CD14-positive monocyte (primary cell): Measurements from ENCODE around the gene CEACAM6. TPM values are rescaled to one million over a fixed set of nuclear protein-coding genes. Genes with fewer than 3 reads are reported as not detected.

ENCODE experiments used
- DNase-seq, 3 donors: peaks; one replicate each; pipeline ENCODE4 v3.0.0-alpha.2; 2011 to 2022
- H2AFZ ChIP-seq: 2 replicates; pipeline ENCODE4 v1.6.0; 2012; ENCODE audit warnings: mild to moderate bottlenecking, low read depth, low read length, inconsistent platforms; ENCODE audit not compliant: insufficient read depth, poor library complexity, severe bottlenecking
- H3K27ac ChIP-seq, 2 donors: 1 replicate in 1 of 2; 2 replicates in 1 of 2; pipeline ENCODE4 v1.5.1; 2012 to 2013; ENCODE audit warnings: low read length in 2 of 2, control low read depth in 1 of 2, inconsistent platforms in 1 of 2, low read depth in 1 of 2, mild to moderate bottlenecking in 1 of 2
- H3K27me3 ChIP-seq, 2 donors: one replicate each; pipeline versions ENCODE4 v1.6.0 to v1.6.1; 2011 to 2013; ENCODE audit warnings: low read length in 2 of 2; ENCODE audit not compliant: control insufficient read depth in 2 of 2, insufficient read depth in 2 of 2
- H3K36me3 ChIP-seq, 2 donors: replicated peaks in 1 of 2; 1 replicate in 1 of 2; 2 replicates in 1 of 2; pipeline versions ENCODE4 v1.5.1 to v1.6.1; 2012 to 2013; ENCODE audit warnings: low read length in 2 of 2, control low read depth in 1 of 2, inconsistent platforms in 1 of 2, mild to moderate bottlenecking in 1 of 2; ENCODE audit not compliant: insufficient read depth in 2 of 2, control insufficient read depth in 1 of 2
- H3K4me1 ChIP-seq, 2 donors: 1 replicate in 1 of 2; 2 replicates in 1 of 2; pipeline versions ENCODE4 v1.5.1 to v1.6.1; 2012 to 2013; ENCODE audit warnings: low read length in 2 of 2, control low read depth in 1 of 2, inconsistent platforms in 1 of 2, mild to moderate bottlenecking in 1 of 2, moderate library complexity in 1 of 2; ENCODE audit not compliant: insufficient read depth in 2 of 2, control insufficient read depth in 1 of 2
- H3K4me2 ChIP-seq: replicated peaks from 2 replicates; pipeline ENCODE3; 2012; ENCODE audit warnings: low read length, moderate library complexity, mild to moderate bottlenecking; ENCODE audit not compliant: poor library complexity, severe bottlenecking; ENCODE audit errors: extremely low read depth
- H3K4me3 ChIP-seq, 3 experiments: fragments of 200-600 bp in 1 of 3; sonication (generic) in 1 of 3; replicated peaks in 1 of 3; 1 replicate in 2 of 3; 2 replicates in 1 of 3; pipeline ENCODE4 v1.5.1; 2011 to 2013; ENCODE audit warnings: low read length in 3 of 3, mild to moderate bottlenecking in 3 of 3, control low read depth in 2 of 3, low read depth in 2 of 3, inconsistent platforms in 1 of 3, moderate library complexity in 1 of 3
- H3K79me2 ChIP-seq: 2 replicates; pipeline ENCODE4 v1.6.0; 2012; ENCODE audit warnings: mild to moderate bottlenecking, control low read depth, inconsistent platforms, low read length, moderate library complexity; ENCODE audit not compliant: insufficient read depth
- H3K9ac ChIP-seq: 2 replicates; pipeline ENCODE4 v1.6.0; 2017; ENCODE audit warnings: low read length, mild to moderate bottlenecking; ENCODE audit not compliant: insufficient read depth, poor library complexity, severe bottlenecking
- H3K9me3 ChIP-seq, 2 donors: replicated peaks in 1 of 2; 1 replicate in 1 of 2; 2 replicates in 1 of 2; pipeline versions ENCODE4 v1.5.1 to v1.6.1; 2012 to 2013; ENCODE audit warnings: low read length in 2 of 2, control low read depth in 1 of 2; ENCODE audit not compliant: control insufficient read depth in 1 of 2, insufficient read depth in 1 of 2
- H4K20me1 ChIP-seq: 2 replicates; pipeline ENCODE4 v1.6.0; 2012; ENCODE audit warnings: mild to moderate bottlenecking, low read length, control low read depth, moderate library complexity; ENCODE audit not compliant: insufficient read depth
- H3K27ac Mint-ChIP-seq, 7 donors: one replicate each; pipeline ENCODE4 v1.8.0; 2020; ENCODE audit warnings: mild to moderate bottlenecking in 7 of 7, mixed read lengths in 7 of 7, moderate library complexity in 6 of 7, inconsistent platforms in 2 of 7
- H3K27me3 Mint-ChIP-seq, 3 donors: one replicate each; pipeline ENCODE4 v1.8.0; 2021 to 2022; ENCODE audit warnings: low read depth in 3 of 3, mild to moderate bottlenecking in 3 of 3, mixed read lengths in 3 of 3, moderate library complexity in 3 of 3, inconsistent platforms in 1 of 3
- H3K36me3 Mint-ChIP-seq, 2 donors: one replicate each; pipeline ENCODE4 v1.8.0; 2020; ENCODE audit warnings: mixed read lengths in 2 of 2, inconsistent platforms in 1 of 2, mild to moderate bottlenecking in 1 of 2
- H3K4me1 Mint-ChIP-seq: one replicate; pipeline ENCODE4 v1.8.0; 2020; ENCODE audit warnings: mild to moderate bottlenecking, mixed read lengths
- H3K4me3 Mint-ChIP-seq, 2 donors: one replicate each; pipeline ENCODE4 v1.8.0; 2020; ENCODE audit warnings: mild to moderate bottlenecking in 2 of 2, mixed read lengths in 2 of 2, moderate library complexity in 1 of 2
- H3K9me3 Mint-ChIP-seq, 7 donors: one replicate each; pipeline ENCODE4 v1.8.0; 2020 to 2022; ENCODE audit warnings: mixed read lengths in 7 of 7, mild to moderate bottlenecking in 6 of 7, moderate library complexity in 6 of 7, inconsistent platforms in 2 of 7
- CTCF ChIP-seq: fragments of 200-600 bp; IDR thresholded peaks from one replicate; pipeline ENCODE4 v1.8.0; 2022; ENCODE audit warnings: antibody characterized with exemption, mild to moderate bottlenecking
- WGBS: methylation state at CpG from one replicate; pipeline ENCODE4 v1.1.5; 2013; ENCODE audit warnings: missing lambda C conversion rate; ENCODE audit not compliant: insufficient coverage; 5-methylcytosine and 5-hydroxymethylcytosine counted together
- intact Hi-C, 2 donors: fragments of 100-400 bp; cut with micrococcal nuclease; formaldehyde crosslinking; loops; one replicate each; pipeline versions ENCODE4 v1.15.0 to v1.15.1; 2023
- polyA plus RNA-seq, 3 donors: library from polyadenylated mRNA; depleted of rRNA in 1 of 3; unstranded in 2 of 3; stranded (reverse) in 1 of 3; fragments of 300-500 nt in 2 of 3; fragments of >200 nt in 1 of 3; fragmentation: Illumina TruSeq in 2 of 3; gene quantifications; 1 replicate in 2 of 3; 2 replicates in 1 of 3; pipeline ENCODE4 v1.2.3, GENCODE V29; 2012 to 2021

Gene CEACAM6
- polyA plus RNA-seq, 3 donors: 0.07 TPM; not detected in 2

GRCh38 chr19:41811981-41812380 lies 56.7 kb downstream of the CEACAM6 start:
- no peak for DNase-seq
- intact Hi-C loops: loop anchor here in 1 of 2 donors (2.0 kb wide), 1 partner anchor 15 kb away; the partner anchor contains the start of gene CEACAM3

GRCh38 chr19:41813911-41814310 lies 58.6 kb downstream of the CEACAM6 start:
- H3K9me3 ChIP-seq: no peaks in the 10 kb centered on the region
- H2AFZ ChIP-seq: no peak overlapping the region
- no peak for DNase-seq
- Mint-ChIP-seq H3K4me3 (no peak overlapping the region), H3K9me3 (no peaks in the 10 kb centered on the region), H3K4me1 (peaks cover 42% of the 10 kb centered on the region), H3K27me3 (peaks cover 3 to 8% (median 5%) of the 10 kb centered on the region in 3 donors), H3K27ac (peak overlapping the region in 1 of 7 donors; percentile 76), H3K36me3 (peaks cover 5 to 11% of the 10 kb centered on the region in 2 donors)
- TF ChIP-seq CTCF: no peak
- H3K4me2 ChIP-seq: no peak overlapping the region
- intact Hi-C loops: no loop called here
- no peaks in the 10 kb centered on the region for H3K79me2 ChIP-seq
- peaks cover 35 to 36% of the 10 kb centered on the region in 2 donors for H3K4me1 ChIP-seq
- H3K36me3 ChIP-seq: no peaks in the 10 kb centered on the region
- 100% methylated on average over 2 of the region's 4 CpGs for WGBS
- no peak overlapping the region for H3K9ac ChIP-seq
- no peak overlapping the region for H3K4me3 ChIP-seq
- H3K27me3 ChIP-seq: no peaks in the 10 kb centered on the region
- no peaks in the 10 kb centered on the region for H4K20me1 ChIP-seq
- no peak overlapping the region for H3K27ac ChIP-seq

More at GRCh38 chr19:41811981-41812380, 56.7 kb downstream of the CEACAM6 start:
- peaks cover 59% of the 10 kb centered on the region for H3K4me1 Mint-ChIP-seq
- H4K20me1 ChIP-seq: no peaks in the 10 kb centered on the region
- H3K4me3 Mint-ChIP-seq: no peak overlapping the region
- H3K36me3 ChIP-seq: no peaks in the 10 kb centered on the region
- no peaks in the 10 kb centered on the region for H3K9me3 ChIP-seq
- H3K4me2 ChIP-seq: no peak overlapping the region
- H2AFZ ChIP-seq: no peak overlapping the region
- no peak for TF ChIP-seq CTCF
- H3K27ac Mint-ChIP-seq: peak overlapping the region in 3 of 7 donors; percentile 40 to 95 (median 50)
- no peaks in the 10 kb centered on the region for H3K9me3 Mint-ChIP-seq
- H3K79me2 ChIP-seq: no peaks in the 10 kb centered on the region
- H3K4me3 ChIP-seq: no peak overlapping the region
- no peak overlapping the region for H3K9ac ChIP-seq
- H3K4me1 ChIP-seq: peaks cover 54 to 55% of the 10 kb centered on the region in 2 donors
- H3K27me3 Mint-ChIP-seq: peaks cover 0 to 6% (median 5%) of the 10 kb centered on the region in 3 donors
- H3K27ac ChIP-seq: peak overlapping the region in 1 of 2 donors; percentile 88
- peaks cover 8 to 24% of the 10 kb centered on the region in 2 donors for H3K36me3 Mint-ChIP-seq
- no peaks in the 10 kb centered on the region for H3K27me3 ChIP-seq
- 100% methylated on average over 1 of the region's 3 CpGs for WGBS
